MV-4-11 (cell line): ENCODE results near the gene BAIAP2.

Experiments
- DNase-seq: peaks from one replicate; lab custom pipeline; 2025; lab: John Stamatoyannopoulos, UW

BAIAP2 gene

DNA sequence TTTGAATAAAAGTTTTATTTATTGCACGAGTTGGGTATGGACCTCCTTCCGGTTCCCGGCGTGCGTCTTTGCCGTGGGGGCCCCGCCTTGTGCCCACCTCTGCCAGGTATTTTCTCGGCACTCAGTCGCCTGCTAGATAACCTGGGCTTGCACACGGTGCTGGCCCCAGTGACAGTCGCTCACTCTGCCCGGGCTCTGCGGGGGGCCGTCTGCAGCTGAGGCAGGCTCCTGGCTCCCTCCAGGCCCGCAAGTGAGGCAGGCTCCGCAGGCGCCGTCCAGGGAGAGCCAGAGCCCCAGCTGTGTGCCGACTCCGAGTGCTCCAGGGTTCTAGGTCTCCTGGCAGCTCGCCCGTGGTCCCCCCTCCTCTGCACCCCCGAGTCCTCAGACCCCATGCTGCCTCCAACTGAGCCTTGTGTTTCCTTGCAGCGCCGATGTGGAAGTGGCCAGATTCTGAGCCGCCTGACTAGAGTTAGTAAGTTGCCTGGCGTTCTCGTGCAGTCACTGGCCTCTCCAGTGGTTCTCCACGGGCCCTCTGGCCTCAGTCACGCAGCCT, 75.6 kb downstream of the BAIAP2 start:
- DNase-seq = no peak

DNA sequence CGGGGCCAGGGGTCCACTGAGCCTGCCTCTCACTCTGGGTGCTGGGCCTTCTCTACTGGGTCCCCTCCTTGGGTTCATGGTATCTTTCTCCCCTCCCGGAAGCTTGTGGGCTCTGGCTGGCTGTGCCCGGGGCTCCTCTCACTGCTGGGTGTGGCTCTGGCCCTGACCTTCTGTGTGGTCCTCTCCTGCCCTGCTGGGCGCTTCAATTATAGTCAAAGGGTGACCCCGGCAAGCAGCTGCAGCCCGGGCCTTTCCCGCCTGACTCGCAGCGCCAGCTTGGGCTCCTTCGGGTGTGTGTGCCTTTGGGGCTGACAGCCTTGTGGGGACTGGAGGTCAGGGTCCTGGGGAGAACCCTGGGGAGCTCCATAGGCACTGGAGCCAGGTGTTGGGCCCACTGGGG, 76.1 kb downstream of the BAIAP2 start:
- no peak for DNase-seq

DNA sequence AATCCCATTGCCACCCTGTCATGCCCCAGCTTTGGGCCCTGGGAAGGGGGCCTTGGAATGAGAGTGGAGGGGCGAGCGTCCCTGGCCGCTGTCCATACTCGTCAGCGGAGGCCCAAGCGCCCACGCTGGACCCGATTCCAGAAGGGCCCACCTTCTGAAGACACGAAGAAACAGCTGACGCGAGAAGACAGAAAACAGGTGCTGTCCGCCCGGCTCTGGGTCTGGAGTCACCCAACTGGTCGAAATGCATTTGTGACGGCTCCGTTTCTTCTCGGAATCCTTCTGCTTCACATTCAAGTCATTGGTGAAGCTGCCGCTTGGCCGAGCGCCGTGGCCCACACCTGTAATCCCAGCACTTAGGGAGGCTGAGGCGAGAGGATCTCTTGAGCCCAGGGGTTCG, 77.5 kb downstream of the BAIAP2 start:
- no peak for DNase-seq

GRCh38 chr17:81113158-81113724, 78.3 kb downstream of the BAIAP2 start:
- DNase-seq = no peak

GRCh38 chr17:81114351-81115093, 79.6 kb downstream of the BAIAP2 start:
- DNase-seq = no peak

GRCh38 chr17:81115219-81115618, 80.3 kb downstream of the BAIAP2 start:
- no peak for DNase-seq

DNA sequence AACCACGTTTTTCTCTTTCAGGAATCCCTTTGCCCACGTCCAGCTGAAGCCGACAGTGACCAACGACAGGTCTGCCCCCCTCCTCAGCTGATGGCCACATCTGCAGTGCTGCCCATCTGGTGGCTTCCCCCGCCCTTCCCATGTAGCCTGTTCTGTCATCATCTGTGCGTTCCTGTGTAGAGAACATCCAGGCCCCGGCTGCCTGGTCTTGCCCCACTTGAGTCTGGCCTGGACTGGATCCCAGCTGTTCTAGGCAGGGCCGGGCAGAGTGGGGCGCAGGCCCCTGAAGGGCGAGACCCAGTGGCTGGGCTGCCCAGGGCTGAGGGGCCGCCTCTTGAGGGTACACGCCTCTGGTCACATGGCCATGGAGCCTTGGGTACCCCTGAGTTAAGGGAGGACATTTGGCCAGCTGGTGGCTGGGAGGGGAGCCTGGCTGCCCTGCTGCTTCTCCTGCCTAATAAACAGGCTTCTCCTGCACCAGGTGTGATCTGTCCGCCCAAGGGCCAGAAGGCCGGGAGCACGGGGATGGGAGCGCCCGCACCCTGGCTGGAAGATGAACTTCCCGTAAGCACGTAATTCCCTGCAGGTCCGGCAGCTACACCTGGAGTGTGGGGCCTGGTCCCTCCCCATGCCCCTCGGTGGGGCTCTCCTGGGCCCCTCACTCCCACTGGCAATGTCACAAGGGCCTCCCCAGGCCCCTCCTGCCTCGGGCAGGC, 81.0 kb downstream of the BAIAP2 start:
- no peak for DNase-seq

DNA sequence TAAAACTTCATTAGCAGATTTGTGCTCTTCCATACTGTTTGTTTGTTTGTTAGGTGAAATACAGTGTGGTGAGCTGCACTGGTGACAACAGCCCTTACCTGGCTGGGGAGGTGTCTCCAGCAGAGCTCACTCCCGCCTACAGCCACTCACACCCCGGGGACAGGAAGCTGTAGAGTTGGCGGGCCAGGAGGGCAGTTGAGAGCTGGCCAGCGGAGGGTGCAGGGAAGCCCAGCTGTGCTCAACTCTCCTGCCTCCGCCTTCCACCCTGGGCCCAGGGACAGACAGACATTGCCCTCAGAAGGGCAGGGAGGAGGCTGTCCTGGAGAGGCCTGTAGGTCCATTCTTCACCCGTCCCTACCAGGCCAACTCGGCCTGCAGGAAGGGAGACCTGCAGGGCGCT, 81.8 kb downstream of the BAIAP2 start:
- DNase-seq = no peak

GRCh38 chr17:81117672-81118198, 82.8 kb downstream of the BAIAP2 start:
- no peak for DNase-seq

GRCh38 chr17:81118308-81119221, 83.6 kb downstream of the BAIAP2 start:
- DNase-seq = no peak

GRCh38 chr17:81119223-81120148, 84.5 kb downstream of the BAIAP2 start:
- no peak for DNase-seq

DNA sequence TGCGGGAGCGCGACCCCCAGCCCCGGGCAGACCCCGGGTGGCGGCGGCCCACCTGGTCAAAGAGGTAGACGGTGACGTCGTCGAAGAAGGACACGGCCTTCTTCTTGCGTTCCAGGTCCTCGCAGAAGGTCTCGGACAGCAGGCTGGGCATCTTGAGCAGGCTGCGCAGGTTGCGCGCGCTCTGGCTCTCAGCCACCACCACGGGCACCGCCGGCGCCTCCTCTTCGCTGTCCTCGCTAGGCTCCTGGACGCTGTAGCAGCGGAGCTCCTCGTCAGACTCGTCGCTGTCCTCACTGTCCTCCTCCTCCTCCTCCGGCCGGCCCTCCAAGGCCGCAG, 85.2 kb downstream of the BAIAP2 start:
- no peak for DNase-seq

DNA sequence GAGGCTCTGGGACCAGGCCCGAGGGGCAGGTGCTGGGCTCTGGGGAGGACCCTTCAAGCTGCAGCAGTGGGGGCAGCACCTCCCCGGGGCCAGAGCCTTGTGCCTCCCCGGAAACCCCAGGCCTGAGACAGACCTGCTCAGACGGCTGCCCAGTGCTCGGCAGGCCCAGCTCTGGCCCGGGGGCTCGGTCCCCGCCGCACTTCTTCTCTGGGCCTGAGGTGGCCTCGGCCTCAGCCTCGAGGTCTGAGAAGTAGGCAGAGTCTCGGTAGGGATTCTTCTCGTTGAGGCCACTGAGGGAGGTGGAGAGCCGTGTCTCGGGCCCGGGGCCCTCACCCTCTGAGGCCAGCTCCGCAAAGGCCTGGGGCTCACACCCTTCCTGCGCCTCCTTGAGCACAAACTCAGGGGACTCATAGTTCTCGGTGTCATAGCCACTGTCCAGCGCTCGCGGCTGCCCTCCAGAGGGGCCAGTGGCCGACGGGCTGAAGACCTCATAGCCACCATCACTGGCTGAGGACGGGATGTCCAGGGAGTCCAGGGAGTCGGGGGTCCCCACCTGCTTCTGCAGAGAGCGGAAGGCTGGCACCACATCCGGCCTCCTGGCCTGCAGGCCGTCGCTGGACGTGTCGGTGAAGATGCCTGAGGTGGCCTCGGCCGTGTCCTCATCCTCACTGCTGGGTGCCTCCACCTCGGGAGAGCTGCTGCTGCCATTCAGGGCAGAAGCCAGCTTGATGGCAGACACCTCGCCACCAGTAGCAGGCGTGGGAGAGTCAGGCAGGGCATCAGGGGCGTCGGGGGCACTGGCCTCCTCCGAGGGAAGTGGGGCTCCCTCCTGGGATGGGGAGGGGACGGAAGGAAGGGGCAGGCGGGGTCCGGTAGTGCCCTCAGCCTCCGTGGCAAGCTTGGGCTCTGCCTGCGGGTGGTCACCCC, 86.0 kb downstream of the BAIAP2 start:
- no peak for DNase-seq

DNA sequence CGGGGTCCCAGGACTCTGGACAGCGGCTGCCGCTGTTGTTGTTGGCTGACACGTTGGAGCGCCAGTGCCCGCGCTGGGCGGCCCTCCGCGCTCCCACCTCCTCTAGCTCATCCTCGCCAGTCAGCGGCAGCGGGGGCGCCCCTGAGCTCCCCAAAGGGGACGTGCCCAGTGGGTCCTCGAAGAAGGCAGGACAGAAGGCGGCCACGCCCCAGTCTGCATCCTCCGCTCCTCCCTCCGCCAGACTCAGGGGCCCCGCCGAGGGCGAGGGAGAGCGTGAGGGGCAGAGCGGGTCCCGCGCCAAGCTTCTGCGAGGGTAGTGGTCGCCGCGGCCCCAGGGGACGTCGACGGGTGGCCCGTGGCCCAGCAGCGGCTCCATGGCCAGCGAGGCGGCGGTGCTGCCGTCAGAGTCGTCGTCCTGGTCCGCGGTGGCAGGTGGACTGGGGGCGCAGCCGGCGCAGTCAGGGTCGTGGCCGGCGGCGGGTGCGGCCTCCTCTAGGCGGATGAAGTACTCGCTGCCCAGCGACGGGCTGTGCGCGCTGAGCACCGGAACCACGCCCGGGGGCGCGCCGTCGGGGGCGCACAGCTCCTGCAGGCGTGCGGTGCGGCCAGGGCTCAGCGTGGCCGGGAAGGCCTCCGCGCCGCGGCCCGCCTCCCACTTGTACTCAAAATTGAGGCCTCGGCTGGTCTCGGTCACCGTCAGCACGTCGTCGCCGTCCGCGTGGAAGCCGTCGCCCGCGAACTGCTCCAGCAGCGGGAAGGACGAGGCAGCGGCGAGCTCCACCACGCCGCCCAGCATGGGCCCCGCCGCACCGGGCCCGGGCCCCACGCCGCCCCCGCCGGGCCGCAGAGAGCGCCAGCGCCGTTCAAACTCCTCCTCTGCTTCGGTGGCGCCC, 87.1 kb downstream of the BAIAP2 start:
- no peak for DNase-seq

DNA sequence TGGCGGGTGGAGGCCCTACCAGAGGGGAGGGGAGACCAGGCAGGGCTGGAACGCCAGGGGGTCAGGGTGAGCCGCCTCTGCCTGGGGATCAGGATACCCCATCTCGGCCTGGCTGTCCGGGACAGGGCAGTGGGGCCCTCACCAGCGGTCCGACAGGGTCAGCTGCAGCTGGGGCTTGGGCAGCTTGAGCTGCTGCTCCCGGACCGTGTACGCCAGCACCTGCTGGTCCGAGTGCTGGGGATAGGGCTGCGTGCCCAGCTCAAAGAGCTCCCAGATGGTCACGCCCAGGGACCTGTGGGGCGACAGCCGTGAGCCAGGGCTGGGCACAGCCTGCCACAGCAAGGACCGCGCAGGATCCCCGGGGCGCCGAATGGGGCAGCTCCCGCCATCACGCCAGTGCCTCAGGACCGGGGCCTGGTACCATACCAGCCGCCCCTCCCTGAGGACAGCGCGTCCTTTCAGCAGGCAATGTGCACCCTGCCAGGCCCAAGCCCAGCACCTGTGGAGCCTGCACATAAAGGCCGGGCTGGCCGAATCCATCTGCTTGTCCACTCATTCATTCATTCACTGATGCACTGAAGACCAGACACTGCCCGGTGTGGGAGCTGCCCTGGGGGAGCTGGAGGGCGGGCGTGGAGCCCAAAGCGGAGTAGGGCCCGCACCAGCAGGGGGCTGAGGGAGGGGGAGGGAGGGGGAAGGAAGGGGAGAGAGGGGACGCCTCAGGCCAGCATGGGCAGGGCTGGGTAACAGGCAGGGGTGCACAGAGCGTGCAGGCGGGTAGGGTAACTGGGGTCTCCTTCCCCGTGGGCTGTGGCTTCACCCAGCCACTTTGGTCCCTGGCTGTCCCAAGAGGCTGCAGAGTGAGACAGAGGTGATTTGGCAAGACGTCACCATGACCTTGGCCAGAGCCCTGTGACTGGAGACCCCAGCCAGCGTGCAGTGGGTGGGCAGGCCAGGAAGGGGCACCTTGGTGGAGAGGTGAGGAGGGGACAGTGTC, 88.4 kb downstream of the BAIAP2 start:
- DNase-seq = no peak

GRCh38 chr17:81124377-81124776, 89.4 kb downstream of the BAIAP2 start:
- DNase-seq = no peak

DNA sequence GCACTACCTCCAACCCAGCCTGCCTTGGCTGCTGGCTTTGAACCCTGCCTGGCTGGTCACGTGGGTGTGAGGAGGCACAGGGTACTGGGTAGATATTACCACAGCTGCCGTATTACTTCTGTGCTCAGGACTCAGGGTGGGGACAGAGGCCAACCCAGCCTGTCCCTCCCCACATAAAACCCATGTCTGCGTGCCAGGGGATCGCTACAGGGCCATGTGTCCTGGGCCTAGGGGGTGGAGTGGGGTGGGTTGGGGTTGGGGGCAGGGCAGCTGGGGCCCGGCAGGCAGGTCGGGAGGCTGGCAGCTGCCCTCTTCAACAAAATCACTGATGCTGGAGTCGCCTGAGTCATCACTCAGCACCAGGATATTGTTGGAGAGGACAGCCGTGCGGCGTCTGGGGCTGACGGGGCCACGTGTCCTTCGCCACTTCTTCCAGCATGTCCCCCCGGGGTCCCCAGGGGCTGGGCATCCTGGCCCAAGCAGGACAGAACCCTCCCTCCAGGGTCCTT, 90.7 kb downstream of the BAIAP2 start:
- DNase-seq = no peak
